ENCODE data around the gene FXN.

- no peak for TF ChIP-seq CTCF (IDR thresholded peaks at IDR 0.05 in 8 of 11, conservative IDR thresholded peaks at IDR 0.05 in 3 of 11)
- TF ChIP-seq POLR2A (IDR thresholded peaks at IDR 0.05): no peak
- TF ChIP-seq POLR2AphosphoS5 (IDR thresholded peaks at IDR 0.05): no peak
These were observed 72.2 kb downstream of the FXN start for GRCh38 chr9:69107771-69108170.
